Measurements from ENCODE around the gene CSNK1G1. TPM values are rescaled to one million over a fixed set of nuclear protein-coding genes. Genes with fewer than 3 reads are reported as not detected.

The CSNK1G1 gene
- total RNA-seq, 1 donor = 37.6 TPM

DNA sequence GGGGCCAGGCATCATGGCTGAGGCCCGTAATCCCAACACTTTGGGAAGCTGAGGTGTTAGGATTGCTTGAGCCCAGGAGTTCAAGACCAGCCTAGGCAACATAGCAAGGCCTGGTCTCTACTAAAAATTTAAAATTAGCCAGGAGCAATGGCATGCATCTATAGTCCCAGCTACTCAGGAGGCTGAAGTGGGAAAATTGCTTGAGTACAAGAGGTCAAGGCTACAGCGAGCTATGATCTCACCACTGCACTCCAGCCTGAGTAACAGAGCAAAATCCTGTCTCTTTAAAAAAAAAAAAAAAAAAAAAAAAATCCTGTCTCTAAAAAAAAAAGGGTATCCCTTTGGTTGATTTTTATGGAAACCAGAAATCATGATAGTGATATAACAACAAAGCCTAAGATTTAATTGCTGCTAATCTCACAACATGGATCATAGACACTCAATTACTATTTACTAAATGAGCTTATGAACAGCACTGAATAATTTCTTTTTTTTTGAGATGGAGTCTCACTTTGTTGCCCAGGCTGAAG, 13.2 kb upstream of the CSNK1G1 start:
- H3K4me3 ChIP-seq (ENCODE audit: low read depth, low read length) = no peak overlapping the region
- TF ChIP-seq, protein P1, sequence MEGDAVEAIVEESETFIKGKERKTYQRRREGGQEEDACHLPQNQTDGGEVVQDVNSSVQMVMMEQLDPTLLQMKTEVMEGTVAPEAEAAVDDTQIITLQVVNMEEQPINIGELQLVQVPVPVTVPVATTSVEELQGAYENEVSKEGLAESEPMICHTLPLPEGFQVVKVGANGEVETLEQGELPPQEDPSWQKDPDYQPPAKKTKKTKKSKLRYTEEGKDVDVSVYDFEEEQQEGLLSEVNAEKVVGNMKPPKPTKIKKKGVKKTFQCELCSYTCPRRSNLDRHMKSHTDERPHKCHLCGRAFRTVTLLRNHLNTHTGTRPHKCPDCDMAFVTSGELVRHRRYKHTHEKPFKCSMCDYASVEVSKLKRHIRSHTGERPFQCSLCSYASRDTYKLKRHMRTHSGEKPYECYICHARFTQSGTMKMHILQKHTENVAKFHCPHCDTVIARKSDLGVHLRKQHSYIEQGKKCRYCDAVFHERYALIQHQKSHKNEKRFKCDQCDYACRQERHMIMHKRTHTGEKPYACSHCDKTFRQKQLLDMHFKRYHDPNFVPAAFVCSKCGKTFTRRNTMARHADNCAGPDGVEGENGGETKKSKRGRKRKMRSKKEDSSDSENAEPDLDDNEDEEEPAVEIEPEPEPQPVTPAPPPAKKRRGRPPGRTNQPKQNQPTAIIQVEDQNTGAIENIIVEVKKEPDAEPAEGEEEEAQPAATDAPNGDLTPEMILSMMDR (IDR thresholded peaks at IDR 0.05; ENCODE audit: insufficient read depth, low read depth, low read length) = no peak
- DNase-seq (ENCODE audit: low read depth) = no peak

DNA sequence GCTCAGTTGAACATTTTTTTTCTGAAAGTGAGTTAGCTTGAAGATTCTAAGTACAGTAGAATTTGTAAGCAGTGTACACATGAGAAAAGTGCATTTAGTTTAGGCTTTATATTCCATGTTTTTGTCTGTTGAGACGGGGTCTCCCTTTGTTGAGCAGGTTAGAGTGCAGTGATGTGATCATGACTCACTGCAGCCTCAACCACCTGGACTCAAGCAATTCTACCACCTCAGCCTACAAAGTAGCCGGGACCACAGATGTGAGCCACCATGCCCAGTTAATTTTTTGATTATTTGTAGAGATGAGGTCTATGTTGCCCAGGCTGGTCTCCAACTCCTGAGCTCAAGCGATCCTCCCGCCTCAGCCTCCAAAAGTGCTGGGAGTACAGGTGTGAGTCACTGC, 5.3 kb upstream of the CSNK1G1 start:
- H3K4me3 ChIP-seq (ENCODE audit: low read depth, low read length) = no peak overlapping the region
- DNase-seq (ENCODE audit: low read depth) = no peak
- TF ChIP-seq, protein P1 (IDR thresholded peaks at IDR 0.05; ENCODE audit: insufficient read depth, low read depth, low read length) = no peak

DNA sequence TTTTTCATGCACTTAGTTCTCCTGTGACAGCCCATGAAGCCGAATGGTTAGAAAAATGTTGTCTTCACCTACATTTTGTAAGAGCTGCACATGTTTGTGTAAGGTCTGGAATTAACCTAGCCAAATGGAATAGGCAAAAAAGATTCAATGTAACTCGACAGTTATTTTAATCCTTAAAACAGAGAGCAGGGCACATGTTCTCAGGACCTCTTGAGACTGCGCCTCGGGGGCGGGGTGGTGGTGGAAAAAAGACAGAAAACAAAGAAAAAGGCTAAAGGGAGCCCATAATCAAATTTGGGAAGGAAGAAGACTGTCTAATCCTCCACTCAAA, 702 bp upstream of the CSNK1G1 start:
- H3K4me3 ChIP-seq (ENCODE audit: low read depth, low read length) = peak overlapping the region; percentile 77
- no peak for DNase-seq (ENCODE audit: low read depth)
- TF ChIP-seq, protein P1 (IDR thresholded peaks at IDR 0.05; ENCODE audit: insufficient read depth, low read depth, low read length) = no peak

DNA sequence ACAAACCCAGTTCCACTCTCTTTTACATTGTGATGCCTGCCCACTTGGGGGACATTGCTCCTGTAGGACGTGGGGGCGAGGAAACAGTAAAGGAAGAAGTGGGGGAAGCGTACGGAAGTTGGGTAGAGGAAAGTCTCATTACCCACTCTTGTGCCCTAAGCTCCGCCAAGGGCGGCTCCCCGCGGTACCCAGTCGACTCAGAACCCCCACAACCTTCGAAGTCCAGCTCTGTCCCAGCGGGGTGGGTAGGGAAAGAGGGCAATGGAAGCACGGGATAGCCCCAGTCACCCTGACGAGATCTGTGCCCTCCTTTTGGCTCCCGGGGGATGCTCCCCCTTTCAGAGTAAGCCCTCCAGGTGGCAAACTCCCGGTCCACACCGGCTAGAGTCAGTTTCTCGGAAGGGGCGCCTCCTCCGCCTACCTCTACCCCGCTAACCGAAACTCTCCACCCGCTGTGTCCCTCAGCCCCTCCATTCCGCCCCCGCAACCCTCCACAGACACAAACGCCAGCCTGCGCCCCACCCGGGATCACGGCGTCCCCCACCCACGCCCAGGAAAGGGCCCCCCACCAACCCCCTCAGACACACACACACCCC, 527 bp downstream of the CSNK1G1 start:
- H3K4me3 ChIP-seq (ENCODE audit: low read depth, low read length) = peak overlapping the region; percentile 77
- DNase-seq (ENCODE audit: low read depth) = no peak
- TF ChIP-seq, protein P1 (IDR thresholded peaks at IDR 0.05; ENCODE audit: insufficient read depth, low read depth, low read length) = no peak

DNA sequence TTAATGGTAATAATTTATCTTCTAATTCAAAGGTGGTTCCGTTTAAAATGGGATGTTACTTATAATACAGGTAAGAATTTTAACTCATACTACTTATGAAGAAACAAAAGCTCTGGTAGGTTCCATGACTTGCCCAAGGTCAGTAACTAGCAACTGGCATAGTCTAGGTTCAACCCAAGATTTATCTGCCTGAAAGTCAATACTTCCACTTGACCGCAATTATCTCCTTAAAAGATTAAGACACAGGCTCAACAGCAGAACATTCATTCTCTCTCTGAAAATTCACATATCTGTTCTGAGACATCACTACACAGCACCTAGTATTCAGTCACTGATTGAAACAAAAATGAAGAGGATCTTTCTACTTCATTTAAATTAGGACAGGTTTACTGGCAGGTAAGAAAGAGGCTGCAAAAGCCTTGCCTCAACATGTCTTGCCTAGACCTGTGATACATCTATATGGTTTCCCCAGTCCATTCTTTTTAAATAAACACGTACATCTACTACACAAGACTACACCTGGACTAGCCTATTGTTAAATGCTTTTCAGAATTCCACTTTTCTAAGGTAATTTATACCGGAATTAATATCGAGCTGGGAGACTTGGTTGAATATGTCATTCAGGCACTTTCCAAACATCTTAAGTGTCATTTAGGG, 1.2 kb downstream of the CSNK1G1 start:
- DNase-seq (ENCODE audit: low read depth) = no peak
- TF ChIP-seq, protein P1 (IDR thresholded peaks at IDR 0.05; ENCODE audit: insufficient read depth, low read depth, low read length) = no peak
- H3K4me3 ChIP-seq (ENCODE audit: low read depth, low read length) = peak overlapping the region; percentile 77

DNA sequence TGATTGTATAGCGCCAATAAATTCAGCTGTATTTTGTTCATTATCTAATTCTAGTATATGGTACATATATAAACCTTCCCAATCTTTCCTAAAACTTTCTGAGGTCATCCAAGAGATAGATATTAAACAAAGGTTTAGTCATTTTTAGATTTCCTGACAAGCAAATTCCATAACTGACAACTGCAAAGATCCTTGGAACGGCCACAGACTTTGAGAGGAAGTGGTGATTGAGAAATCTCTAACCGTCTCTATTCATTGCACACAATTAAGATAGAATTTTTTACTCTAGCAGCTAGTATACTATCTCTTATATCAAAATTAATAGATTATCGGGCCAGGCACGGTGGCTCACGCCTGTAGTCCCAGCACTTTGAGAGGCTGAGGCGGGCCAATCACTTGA, 4.7 kb downstream of the CSNK1G1 start:
- no peak overlapping the region for H3K4me3 ChIP-seq (ENCODE audit: low read depth, low read length)
- DNase-seq (ENCODE audit: low read depth) = peak; percentile 11
- TF ChIP-seq, protein P1 (IDR thresholded peaks at IDR 0.05; ENCODE audit: insufficient read depth, low read depth, low read length) = no peak
